Measurements from ENCODE around the gene HACD2. TPM values are rescaled to one million over a fixed set of nuclear protein-coding genes. Genes with fewer than 3 reads are reported as not detected.

Gene HACD2
- total and polyA plus RNA-seq, 3 donors from 2014 or later = 34.8 to 79.7 (median 55.9) TPM

DNA sequence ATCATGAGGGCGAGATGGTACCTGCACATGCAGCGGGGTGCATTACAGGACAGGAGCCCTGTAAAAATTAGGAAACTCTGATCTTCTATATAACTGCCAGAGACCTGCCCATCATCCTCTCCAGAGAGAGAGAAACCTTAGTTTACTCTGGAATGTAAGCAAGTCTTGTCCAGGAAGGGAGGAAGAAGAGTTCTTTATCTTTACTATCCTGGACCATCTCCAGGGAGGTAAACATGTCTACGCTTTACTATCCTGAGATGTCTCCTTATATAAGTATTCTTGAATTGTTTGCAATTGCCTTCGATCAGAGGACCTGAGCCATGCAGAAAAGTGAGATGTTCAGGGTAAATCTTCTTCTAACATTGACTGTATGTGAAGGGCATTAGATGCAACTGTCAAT is 12.7 kb upstream of the HACD2 start:
- no peak overlapping the region for H3K27ac ChIP-seq
- TF ChIP-seq, protein P1, sequence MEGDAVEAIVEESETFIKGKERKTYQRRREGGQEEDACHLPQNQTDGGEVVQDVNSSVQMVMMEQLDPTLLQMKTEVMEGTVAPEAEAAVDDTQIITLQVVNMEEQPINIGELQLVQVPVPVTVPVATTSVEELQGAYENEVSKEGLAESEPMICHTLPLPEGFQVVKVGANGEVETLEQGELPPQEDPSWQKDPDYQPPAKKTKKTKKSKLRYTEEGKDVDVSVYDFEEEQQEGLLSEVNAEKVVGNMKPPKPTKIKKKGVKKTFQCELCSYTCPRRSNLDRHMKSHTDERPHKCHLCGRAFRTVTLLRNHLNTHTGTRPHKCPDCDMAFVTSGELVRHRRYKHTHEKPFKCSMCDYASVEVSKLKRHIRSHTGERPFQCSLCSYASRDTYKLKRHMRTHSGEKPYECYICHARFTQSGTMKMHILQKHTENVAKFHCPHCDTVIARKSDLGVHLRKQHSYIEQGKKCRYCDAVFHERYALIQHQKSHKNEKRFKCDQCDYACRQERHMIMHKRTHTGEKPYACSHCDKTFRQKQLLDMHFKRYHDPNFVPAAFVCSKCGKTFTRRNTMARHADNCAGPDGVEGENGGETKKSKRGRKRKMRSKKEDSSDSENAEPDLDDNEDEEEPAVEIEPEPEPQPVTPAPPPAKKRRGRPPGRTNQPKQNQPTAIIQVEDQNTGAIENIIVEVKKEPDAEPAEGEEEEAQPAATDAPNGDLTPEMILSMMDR (IDR thresholded peaks at IDR 0.05) = no peak
- no peak for TF ChIP-seq POLR2A (IDR thresholded peaks at IDR 0.05)
- H3K4me3 ChIP-seq = no peak overlapping the region
- WGBS, 2 donors = 90 to 94% methylated on average over 4 of the region's 4 CpGs
- no peaks in the 10 kb centered on the region for H3K36me3 ChIP-seq (ENCODE audit: low read depth, missing control alignments)
- no peak for DNase-seq
- no peaks in the 10 kb centered on the region for H3K9me3 ChIP-seq
- H3K27me3 ChIP-seq = no peaks in the 10 kb centered on the region
- no peaks in the 10 kb centered on the region for H3K4me1 ChIP-seq
- intact Hi-C loops (cut with DNase I; ENCODE audit: low total_unique reads) = no loop called here

- Histone ChIP-seq H3K9me3 (no peaks in the 10 kb centered on the region), H3K4me1 (no peaks in the 10 kb centered on the region), H3K4me3 (no peak overlapping the region), H3K27ac (no peak overlapping the region), H3K36me3 (ENCODE audit: low read depth, missing control alignments) (no peaks in the 10 kb centered on the region), H3K27me3 (no peaks in the 10 kb centered on the region)
- TF ChIP-seq, protein P1 (IDR thresholded peaks at IDR 0.05) = no peak
- TF ChIP-seq POLR2A (IDR thresholded peaks at IDR 0.05) = no peak
- DNase-seq = no peak
- intact Hi-C loops (cut with DNase I; ENCODE audit: low total_unique reads) = no loop called here
- WGBS, 2 donors = 75 to 76% methylated on average over 5 of the region's 5 CpGs
Observed at GRCh38 chr3:123595396-123596180, 10.7 kb upstream of the HACD2 start.

GRCh38 chr3:123593381-123593780 is 8.5 kb upstream of the HACD2 start:
- Histone ChIP-seq H3K36me3 (ENCODE audit: low read depth, missing control alignments) (no peaks in the 10 kb centered on the region), H3K4me1 (no peaks in the 10 kb centered on the region), H3K27ac (no peak overlapping the region), H3K4me3 (no peak overlapping the region), H3K9me3 (no peaks in the 10 kb centered on the region), H3K27me3 (no peaks in the 10 kb centered on the region)
- no peak for DNase-seq
- intact Hi-C loops (cut with DNase I; ENCODE audit: low total_unique reads) = no loop called here
- 94% methylated on average over 3 of the region's 3 CpGs for WGBS, 2 donors
- TF ChIP-seq, protein P1 (IDR thresholded peaks at IDR 0.05) = no peak
- no peak for TF ChIP-seq POLR2A (IDR thresholded peaks at IDR 0.05)

- peaks cover 4% of the 10 kb centered on the region for H3K4me1 ChIP-seq
- intact Hi-C loops (cut with DNase I; ENCODE audit: low total_unique reads) = no loop called here
- 97% methylated on average over 3 of the region's 3 CpGs for WGBS, 2 donors
- DNase-seq = no peak
- H3K27ac ChIP-seq = no peak overlapping the region
- no peak overlapping the region for H3K4me3 ChIP-seq
- H3K27me3 ChIP-seq = no peaks in the 10 kb centered on the region
- H3K36me3 ChIP-seq (ENCODE audit: low read depth, missing control alignments) = no peaks in the 10 kb centered on the region
- TF ChIP-seq, protein P1 (IDR thresholded peaks at IDR 0.05) = no peak
- TF ChIP-seq POLR2A (IDR thresholded peaks at IDR 0.05) = no peak
- no peaks in the 10 kb centered on the region for H3K9me3 ChIP-seq
Observed at GRCh38 chr3:123590685-123591450, 6.0 kb upstream of the HACD2 start.

Data from testis (tissue), 3 donors.